Loucy (cell line): Measurements from ENCODE around the gene EPB41.

ENCODE experiments used
- H2AFZ ChIP-seq: fragments of 200-600 bp; sonication (generic); 2 replicates; pipeline ENCODE4 v1.6.0; 2016; ENCODE audit warnings: antibody characterized with exemption, mild to moderate bottlenecking, low read length, moderate library complexity
- H3F3A ChIP-seq: fragments of 200-600 bp; 2 replicates; pipeline ENCODE4 v1.6.0; 2016; ENCODE audit warnings: antibody characterized with exemption, low read depth, mild to moderate bottlenecking
- H3K27me3 ChIP-seq: fragments of 200-600 bp; sonication (generic); 2 replicates; pipeline ENCODE4 v1.6.1; 2014; ENCODE audit warnings: low read length, mild to moderate bottlenecking; ENCODE audit not compliant: insufficient read depth, poor library complexity, severe bottlenecking
- H3K36me3 ChIP-seq: fragments of 200-600 bp; sonication (generic); 2 replicates; pipeline ENCODE4 v1.6.1; 2016; ENCODE audit warnings: low read length; ENCODE audit not compliant: insufficient read depth
- H3K4me1 ChIP-seq: fragments of 200-600 bp; sonication (generic); 2 replicates; pipeline ENCODE4 v1.5.1; 2014; ENCODE audit warnings: low read length, mild to moderate bottlenecking; ENCODE audit not compliant: insufficient read depth, poor library complexity, severe bottlenecking
- H3K4me2 ChIP-seq: fragments of 200-600 bp; sonication (generic); 2 replicates; pipeline ENCODE4 v1.6.0; 2014; ENCODE audit warnings: antibody characterized with exemption, low read length, low read depth, mild to moderate bottlenecking; ENCODE audit not compliant: poor library complexity, severe bottlenecking
- H3K4me3 ChIP-seq: fragments of 200-600 bp; sonication (generic); 2 replicates; pipeline ENCODE4 v1.5.1; 2014; ENCODE audit warnings: low read length, mild to moderate bottlenecking, mixed read lengths; ENCODE audit not compliant: poor library complexity, severe bottlenecking
- H3K79me2 ChIP-seq: fragments of 200-600 bp; sonication (generic); 2 replicates; pipeline ENCODE4 v1.6.1; 2014; ENCODE audit warnings: low read length; ENCODE audit not compliant: insufficient read depth
- H3K9ac ChIP-seq: fragments of 200-600 bp; sonication (generic); 2 replicates; pipeline ENCODE4 v1.6.0; 2014; ENCODE audit warnings: mild to moderate bottlenecking, low read depth, low read length, moderate library complexity; ENCODE audit not compliant: poor library complexity, severe bottlenecking
- H3K9me2 ChIP-seq: fragments of 200-600 bp; sonication (generic); replicated peaks from 2 replicates; pipeline ENCODE4 v1.6.1; 2016; ENCODE audit warnings: low read depth, low read length, mixed read lengths
- H3K9me3 ChIP-seq: fragments of 200-600 bp; sonication (generic); 2 replicates; pipeline ENCODE4 v1.6.1; 2014; ENCODE audit warnings: mild to moderate bottlenecking, antibody characterized with exemption, low read length, low read depth; ENCODE audit not compliant: insufficient read depth
- H4K20me1 ChIP-seq: fragments of 200-600 bp; sonication (generic); 2 replicates; pipeline ENCODE4 v1.6.0; 2014; ENCODE audit warnings: antibody characterized with exemption, low read length, mild to moderate bottlenecking; ENCODE audit not compliant: insufficient read depth, poor library complexity, severe bottlenecking
- EZH2phosphoT487 ChIP-seq: fragments of 200-600 bp; IDR thresholded peaks from 2 replicates; pipeline ENCODE4 v1.6.1; 2018; ENCODE audit warnings: antibody characterized with exemption, mild to moderate bottlenecking, moderate library complexity, borderline replicate concordance
- TF ChIP-seq, protein P1 (sequence below): fragments of 200-600 bp; sonication (generic); conservative IDR thresholded peaks from 2 replicates; pipeline ENCODE4 v1.5.1; 2014; ENCODE audit warnings: mild to moderate bottlenecking, antibody characterized with exemption, low read length

The EPB41 gene

DNA sequence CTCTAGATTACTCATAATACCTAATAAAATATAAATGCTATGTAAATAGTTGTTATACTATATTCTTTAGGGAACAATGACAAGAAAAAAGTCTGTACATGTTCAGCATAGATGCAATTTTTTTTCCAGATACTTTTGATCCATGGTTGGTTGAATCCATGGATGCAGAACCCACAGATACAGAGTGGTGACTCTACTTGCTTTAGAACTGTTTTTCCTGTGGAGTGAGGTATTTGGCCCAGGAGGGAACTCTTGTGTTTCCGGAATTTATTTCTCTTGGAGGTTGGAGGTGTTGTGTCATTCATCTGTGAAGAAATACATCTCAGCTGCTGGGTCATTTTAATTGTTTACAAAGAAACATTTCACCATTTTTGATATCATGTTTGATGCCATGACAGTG, 180.6 kb downstream of the EPB41 start:
- H3K79me2 ChIP-seq: no peaks in the 10 kb centered on the region
- H3K36me3 ChIP-seq: peaks cover 29% of the 10 kb centered on the region; the same call in 1 of the 2 replicates

DNA sequence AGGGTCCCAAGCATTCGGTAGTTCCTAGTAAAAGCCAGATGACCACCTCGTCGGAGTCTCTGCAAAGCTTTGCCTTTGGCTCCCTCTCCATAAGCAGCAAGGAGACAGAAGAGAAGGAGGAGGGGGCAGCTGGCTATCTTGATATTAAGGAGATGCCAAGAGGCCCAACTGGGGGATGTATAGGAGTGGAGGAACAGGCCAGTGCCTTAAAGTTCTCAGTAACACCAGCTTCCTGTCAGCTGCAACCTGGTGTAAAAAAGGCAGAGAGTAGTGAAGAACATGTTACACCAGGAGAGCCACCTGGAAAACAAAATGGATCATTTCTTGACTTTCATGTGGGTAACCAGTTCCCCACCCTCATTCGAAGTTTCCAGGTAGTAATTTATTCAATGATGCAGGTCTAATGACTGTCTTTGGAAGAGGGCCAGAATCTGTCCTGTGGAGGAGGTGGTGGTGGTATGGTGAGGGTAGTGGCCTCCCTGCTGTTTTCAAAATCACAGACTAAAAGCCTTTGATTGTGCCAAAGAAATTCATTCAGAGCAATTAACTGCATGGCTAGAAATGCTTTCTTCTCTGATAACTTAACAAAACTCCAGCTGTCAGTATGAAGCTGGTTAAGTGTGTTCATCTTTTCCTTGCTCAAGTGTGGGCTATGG, 182.0 kb downstream of the EPB41 start:
- no peak overlapping the region for H2AFZ ChIP-seq
- H3K36me3 ChIP-seq: peaks cover 31% of the 10 kb centered on the region; the same call in 1 of the 2 replicates
- no peaks in the 10 kb centered on the region for H3K9me2 ChIP-seq
- TF ChIP-seq, protein P1, sequence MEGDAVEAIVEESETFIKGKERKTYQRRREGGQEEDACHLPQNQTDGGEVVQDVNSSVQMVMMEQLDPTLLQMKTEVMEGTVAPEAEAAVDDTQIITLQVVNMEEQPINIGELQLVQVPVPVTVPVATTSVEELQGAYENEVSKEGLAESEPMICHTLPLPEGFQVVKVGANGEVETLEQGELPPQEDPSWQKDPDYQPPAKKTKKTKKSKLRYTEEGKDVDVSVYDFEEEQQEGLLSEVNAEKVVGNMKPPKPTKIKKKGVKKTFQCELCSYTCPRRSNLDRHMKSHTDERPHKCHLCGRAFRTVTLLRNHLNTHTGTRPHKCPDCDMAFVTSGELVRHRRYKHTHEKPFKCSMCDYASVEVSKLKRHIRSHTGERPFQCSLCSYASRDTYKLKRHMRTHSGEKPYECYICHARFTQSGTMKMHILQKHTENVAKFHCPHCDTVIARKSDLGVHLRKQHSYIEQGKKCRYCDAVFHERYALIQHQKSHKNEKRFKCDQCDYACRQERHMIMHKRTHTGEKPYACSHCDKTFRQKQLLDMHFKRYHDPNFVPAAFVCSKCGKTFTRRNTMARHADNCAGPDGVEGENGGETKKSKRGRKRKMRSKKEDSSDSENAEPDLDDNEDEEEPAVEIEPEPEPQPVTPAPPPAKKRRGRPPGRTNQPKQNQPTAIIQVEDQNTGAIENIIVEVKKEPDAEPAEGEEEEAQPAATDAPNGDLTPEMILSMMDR: no peak
- no peak for TF ChIP-seq EZH2phosphoT487
- H3K4me3 ChIP-seq: no peak overlapping the region
- no peak overlapping the region for H3K4me2 ChIP-seq
- H3F3A ChIP-seq: no peaks in the 10 kb centered on the region
- no peaks in the 10 kb centered on the region for H3K27me3 ChIP-seq
- H4K20me1 ChIP-seq: no peaks in the 10 kb centered on the region
- no peak overlapping the region for H3K9ac ChIP-seq
- no peaks in the 10 kb centered on the region for H3K9me3 ChIP-seq
- H3K79me2 ChIP-seq: no peaks in the 10 kb centered on the region
- H3K4me1 ChIP-seq: no peaks in the 10 kb centered on the region

More for the DNA sequence above, 180.6 kb downstream of the EPB41 start:
- Histone ChIP-seq H3K4me3 (no peak overlapping the region), H3K9me3 (no peaks in the 10 kb centered on the region), H3K4me1 (no peaks in the 10 kb centered on the region), H2AFZ (no peak overlapping the region), H3F3A (no peaks in the 10 kb centered on the region), H3K27me3 (no peaks in the 10 kb centered on the region), H3K9me2 (no peaks in the 10 kb centered on the region), H4K20me1 (no peaks in the 10 kb centered on the region), H3K4me2 (no peak overlapping the region), H3K9ac (no peak overlapping the region)
- TF ChIP-seq, protein P1: no peak
- no peak for TF ChIP-seq EZH2phosphoT487

DNA sequence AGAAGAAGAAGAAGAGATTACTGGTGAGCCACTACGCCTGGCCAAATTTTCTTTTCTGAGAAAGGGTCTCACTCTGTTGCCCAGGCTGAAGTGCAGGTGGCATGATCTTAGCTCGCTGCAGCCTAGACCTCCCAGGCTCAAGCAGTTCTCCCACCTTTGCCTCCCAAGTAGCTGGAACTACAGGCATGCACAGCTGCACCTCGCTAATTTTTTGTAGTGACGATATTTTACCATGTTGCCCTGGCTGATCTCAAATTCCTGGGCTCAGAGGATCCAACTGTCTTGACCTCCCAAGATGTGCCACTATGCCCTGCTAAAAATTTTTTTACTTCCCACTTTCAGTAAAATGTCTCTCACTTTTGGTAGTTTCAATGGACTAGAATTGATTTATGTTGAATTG, 184.9 kb downstream of the EPB41 start:
- H3K36me3 ChIP-seq: peaks cover 28% of the 10 kb centered on the region; the same call in 1 of the 2 replicates
- H3K27me3 ChIP-seq: no peaks in the 10 kb centered on the region
- TF ChIP-seq EZH2phosphoT487: no peak
- no peaks in the 10 kb centered on the region for H3K9me2 ChIP-seq
- H4K20me1 ChIP-seq: no peaks in the 10 kb centered on the region
- no peak overlapping the region for H3K4me2 ChIP-seq
- no peaks in the 10 kb centered on the region for H3F3A ChIP-seq
- no peaks in the 10 kb centered on the region for H3K79me2 ChIP-seq
- H3K9me3 ChIP-seq: no peaks in the 10 kb centered on the region
- no peak overlapping the region for H3K4me3 ChIP-seq
- H3K4me1 ChIP-seq: no peaks in the 10 kb centered on the region
- no peak overlapping the region for H3K9ac ChIP-seq
- H2AFZ ChIP-seq: no peak overlapping the region

DNA sequence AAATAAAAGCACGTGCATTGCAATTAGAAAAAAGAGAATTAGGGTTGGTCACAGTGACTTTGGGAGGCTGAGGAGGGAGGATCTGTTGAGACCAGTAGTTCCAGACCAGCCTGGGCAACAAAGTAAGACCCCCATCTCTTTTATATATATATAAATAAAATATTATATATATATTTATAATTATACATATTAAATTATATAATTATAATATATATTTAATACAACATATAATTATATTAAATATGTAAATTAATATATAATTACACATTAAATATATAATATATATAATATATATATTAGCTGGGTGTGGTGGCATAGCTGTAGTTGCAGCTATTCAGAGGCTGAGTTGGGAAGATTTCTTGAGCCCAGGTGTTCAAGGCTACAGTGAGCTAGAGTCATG, 186.1 kb downstream of the EPB41 start:
- no peaks in the 10 kb centered on the region for H3K9me2 ChIP-seq
- no peaks in the 10 kb centered on the region for H3K79me2 ChIP-seq
- no peak overlapping the region for H3K4me2 ChIP-seq
- H4K20me1 ChIP-seq: no peaks in the 10 kb centered on the region
- TF ChIP-seq, protein P1: no peak
- no peak for TF ChIP-seq EZH2phosphoT487
- H3K4me3 ChIP-seq: no peak overlapping the region
- no peak overlapping the region for H2AFZ ChIP-seq
- no peaks in the 10 kb centered on the region for H3F3A ChIP-seq
- no peaks in the 10 kb centered on the region for H3K27me3 ChIP-seq
- H3K36me3 ChIP-seq: peaks cover 28% of the 10 kb centered on the region; the same call in 1 of the 2 replicates
- H3K4me1 ChIP-seq: no peaks in the 10 kb centered on the region
- no peak overlapping the region for H3K9ac ChIP-seq
- H3K9me3 ChIP-seq: no peaks in the 10 kb centered on the region
